Esophagus (tissue), 2 donors: Measurements from ENCODE around the gene CAMK1D. TPM values are rescaled to one million over a fixed set of nuclear protein-coding genes. Genes with fewer than 3 reads are reported as not detected.

Experiments used
- H3K27ac ChIP-seq, 2 donors: one replicate each; pipeline ENCODE4 v1.5.1; 2013; ENCODE audit warnings: low read depth in 2 of 2, mild to moderate bottlenecking in 2 of 2, inconsistent platforms in 1 of 2, low read length in 1 of 2, moderate library complexity in 1 of 2
- H3K27me3 ChIP-seq, 2 donors: one replicate each; pipeline ENCODE4 v1.6.1; 2013; ENCODE audit warnings: low read length in 2 of 2, control low read depth in 1 of 2, mild to moderate bottlenecking in 1 of 2; ENCODE audit not compliant: insufficient read depth in 2 of 2, control insufficient read depth in 1 of 2
- H3K36me3 ChIP-seq, 2 donors: one replicate each; pipeline ENCODE4 v1.6.1; 2013; ENCODE audit warnings: low read length in 1 of 2; ENCODE audit not compliant: control insufficient read depth in 2 of 2, insufficient read depth in 2 of 2
- H3K4me1 ChIP-seq, 2 donors: one replicate each; pipeline ENCODE4 v1.6.1; 2013; ENCODE audit warnings: low read length in 1 of 2; ENCODE audit not compliant: control insufficient read depth in 2 of 2, insufficient read depth in 2 of 2
- H3K4me3 ChIP-seq, 2 donors: one replicate each; pipeline ENCODE4 v1.5.1; 2013; ENCODE audit warnings: low read length in 2 of 2, mild to moderate bottlenecking in 2 of 2, low read depth in 1 of 2, moderate library complexity in 1 of 2
- H3K9me3 ChIP-seq, 2 donors: one replicate each; pipeline ENCODE4 v1.6.1; 2013; ENCODE audit warnings: mild to moderate bottlenecking in 2 of 2, low read depth in 1 of 2, low read length in 1 of 2, moderate library complexity in 1 of 2; ENCODE audit not compliant: control insufficient read depth in 2 of 2, insufficient read depth in 1 of 2
- WGBS, 2 donors: extraction: QIAGEN DNeasy Blood & Tissue Kit; methylation state at CpG; one replicate each; pipeline ENCODE4 v1.1.7; 2013; 5-methylcytosine and 5-hydroxymethylcytosine counted together
- polyA plus RNA-seq, 2 donors: library from polyadenylated mRNA; stranded (reverse); fragments of 200-250 nt; gene quantifications; one replicate each; pipeline ENCODE4 v1.2.3, GENCODE V29; 2013
- donor health status: healthy with polysubstance abuse.
- donor health status: Bipolar disorder and iron deficiency.

Gene CAMK1D
- polyA plus RNA-seq, 2 donors = 5.4 to 5.6 TPM

DNA sequence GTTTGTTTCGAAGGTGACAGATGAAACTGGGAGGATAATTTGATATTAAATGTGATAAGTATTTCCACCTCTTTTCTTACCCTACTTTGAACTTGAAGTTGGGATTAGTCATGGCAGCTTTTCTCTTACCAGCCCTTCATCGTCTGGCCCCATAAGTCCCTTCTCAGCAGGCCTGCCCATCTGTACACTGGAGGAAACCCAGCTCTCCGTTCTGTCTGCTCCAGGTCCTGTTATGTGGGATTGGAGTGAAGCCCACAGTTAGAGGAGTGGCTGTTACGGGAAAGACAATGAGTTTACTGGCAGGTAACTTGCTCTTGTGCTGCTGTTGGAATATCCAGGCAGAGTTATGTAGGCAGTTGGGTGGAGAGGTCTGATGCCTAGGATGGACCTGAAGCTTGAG, 127.3 kb downstream of the CAMK1D start:
- Histone ChIP-seq H3K27ac (no peak overlapping the region), H3K27me3 (no peaks in the 10 kb centered on the region), H3K9me3 (no peaks in the 10 kb centered on the region), H3K4me1 (no peaks in the 10 kb centered on the region), H3K36me3 (no peaks in the 10 kb centered on the region), H3K4me3 (no peak overlapping the region)
- 66 to 83% methylated on average over 4 of the region's 4 CpGs for WGBS, 2 donors

GRCh38 chr10:12479437-12479844, 130.1 kb downstream of the CAMK1D start:
- no peak overlapping the region for H3K4me3 ChIP-seq
- no peaks in the 10 kb centered on the region for H3K27me3 ChIP-seq
- no peaks in the 10 kb centered on the region for H3K4me1 ChIP-seq
- no peak overlapping the region for H3K27ac ChIP-seq
- H3K36me3 ChIP-seq = no peaks in the 10 kb centered on the region
- 94% methylated on average over 12 of the region's 12 CpGs for WGBS, 2 donors
- no peaks in the 10 kb centered on the region for H3K9me3 ChIP-seq

DNA sequence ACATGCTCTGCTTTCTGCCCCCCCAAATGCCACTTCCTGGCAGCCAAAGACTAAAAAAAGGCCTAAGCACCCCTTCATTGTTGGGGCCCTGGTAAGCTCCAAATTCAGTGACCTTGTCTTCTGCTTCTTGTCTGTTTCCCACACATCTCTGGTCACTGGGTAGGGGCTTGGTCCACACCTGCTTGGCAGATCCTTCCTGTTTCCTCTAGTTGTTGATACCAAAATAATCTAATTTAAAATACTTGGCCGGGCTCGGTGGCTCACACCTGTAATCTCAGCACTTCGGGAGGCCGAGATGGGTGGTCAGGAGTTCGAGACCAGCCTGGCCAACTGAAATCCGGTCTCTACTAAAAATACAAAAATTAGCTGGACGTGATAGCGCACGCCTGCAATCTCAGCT, 130.6 kb downstream of the CAMK1D start:
- no peak overlapping the region for H3K4me3 ChIP-seq
- H3K27me3 ChIP-seq = no peaks in the 10 kb centered on the region
- peaks cover 0 to 1% of the 10 kb centered on the region in 2 donors for H3K36me3 ChIP-seq
- 82 to 84% methylated on average over 9 of the region's 9 CpGs for WGBS, 2 donors
- no peaks in the 10 kb centered on the region for H3K4me1 ChIP-seq
- no peaks in the 10 kb centered on the region for H3K9me3 ChIP-seq
- H3K27ac ChIP-seq = no peak overlapping the region

- Histone ChIP-seq H3K27ac (no peak overlapping the region), H3K4me1 (peaks cover 0 to 3% of the 10 kb centered on the region in 2 donors), H3K4me3 (no peak overlapping the region), H3K27me3 (no peaks in the 10 kb centered on the region), H3K9me3 (no peaks in the 10 kb centered on the region), H3K36me3 (peaks cover 0 to 4% of the 10 kb centered on the region in 2 donors)
- WGBS, 2 donors = 82 to 92% methylated on average over 4 of the region's 4 CpGs
Observed at GRCh38 chr10:12480440-12480839, 131.1 kb downstream of the CAMK1D start.

GRCh38 chr10:12481924-12482323, 132.6 kb downstream of the CAMK1D start:
- Histone ChIP-seq H3K9me3 (no peaks in the 10 kb centered on the region), H3K36me3 (peaks cover 0 to 4% of the 10 kb centered on the region in 2 donors), H3K27ac (no peak overlapping the region), H3K4me1 (peaks cover 0 to 3% of the 10 kb centered on the region in 2 donors), H3K27me3 (no peaks in the 10 kb centered on the region), H3K4me3 (no peak overlapping the region)
- WGBS, 2 donors = 71% methylated on average over 4 of the region's 4 CpGs

DNA sequence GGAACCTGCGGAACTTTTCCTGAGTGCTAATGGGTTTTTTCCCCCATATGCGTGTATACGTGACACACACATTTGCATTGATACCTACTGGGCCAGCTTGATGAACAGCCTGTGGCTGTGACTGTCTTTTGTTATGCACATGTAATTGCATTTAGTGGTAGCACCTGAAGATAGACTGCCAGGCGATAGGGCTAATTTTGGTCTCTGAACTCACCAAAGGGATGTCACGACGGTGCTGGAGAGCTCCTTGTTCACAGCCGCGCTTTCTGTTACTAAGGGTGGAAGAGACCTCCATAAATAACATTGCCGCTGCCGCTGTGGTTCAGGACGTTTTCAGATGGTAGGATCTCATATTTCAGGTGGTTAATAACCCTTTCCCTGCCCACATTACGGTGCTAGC, 133.2 kb downstream of the CAMK1D start:
- H3K9me3 ChIP-seq = no peaks in the 10 kb centered on the region
- H3K36me3 ChIP-seq = peaks cover 0 to 4% of the 10 kb centered on the region in 2 donors
- H3K27me3 ChIP-seq = no peaks in the 10 kb centered on the region
- peaks cover 0 to 3% of the 10 kb centered on the region in 2 donors for H3K4me1 ChIP-seq
- no peak overlapping the region for H3K4me3 ChIP-seq
- no peak overlapping the region for H3K27ac ChIP-seq
- 82 to 85% methylated on average over 12 of the region's 12 CpGs for WGBS, 2 donors

GRCh38 chr10:12484002-12484918, 134.9 kb downstream of the CAMK1D start:
- Histone ChIP-seq H3K9me3 (no peaks in the 10 kb centered on the region), H3K36me3 (peaks cover 0 to 4% of the 10 kb centered on the region in 2 donors), H3K27ac (peak overlapping the region in 1 of 2 donors; percentile 46), H3K27me3 (no peaks in the 10 kb centered on the region), H3K4me3 (no peak overlapping the region), H3K4me1 (peaks cover 0 to 3% of the 10 kb centered on the region in 2 donors)
- 83 to 86% methylated on average over 24 of the region's 24 CpGs for WGBS, 2 donors

DNA sequence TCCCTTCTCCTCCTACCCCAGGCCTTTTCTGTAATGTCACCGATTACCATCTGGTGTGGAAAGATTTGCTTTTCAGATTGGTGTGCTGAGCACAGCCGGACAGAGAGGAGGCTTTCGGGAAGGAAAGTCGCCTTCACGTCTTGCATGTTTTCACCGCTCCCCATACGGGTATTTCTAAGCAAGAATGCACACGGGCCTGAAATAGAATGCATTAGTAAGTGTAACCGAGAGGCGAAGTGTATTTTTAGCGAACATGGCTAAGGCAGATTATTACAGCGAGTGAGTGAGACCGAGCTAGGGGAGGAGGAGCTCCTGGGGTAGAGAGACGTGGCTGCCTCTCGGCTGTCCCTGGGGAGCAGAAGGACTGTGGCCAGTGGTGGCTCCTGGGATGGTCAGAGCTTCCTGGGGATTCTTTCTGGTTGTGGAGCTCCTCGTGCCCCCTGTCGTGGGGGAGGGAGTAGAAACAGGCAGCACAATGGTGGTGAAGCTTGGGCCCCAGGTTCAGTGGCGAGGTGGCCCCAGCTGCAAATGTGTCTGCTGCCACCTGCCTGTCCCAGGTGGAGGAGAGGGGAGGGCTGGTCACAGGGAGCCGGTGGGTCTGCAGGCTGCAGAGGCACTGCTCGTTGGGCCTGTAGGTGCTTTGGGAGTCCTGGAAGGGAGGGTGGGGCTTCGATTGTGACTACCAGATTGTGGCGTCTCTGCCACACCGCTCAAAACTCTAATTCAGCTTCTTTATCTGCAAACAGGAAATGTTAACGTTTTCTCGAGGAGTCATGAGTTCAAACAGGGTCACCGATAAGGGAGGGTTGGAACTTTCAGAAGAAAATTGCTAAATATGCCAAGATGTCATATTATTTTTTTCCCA, 135.8 kb downstream of the CAMK1D start:
- Histone ChIP-seq H3K4me1 (peaks cover 0 to 3% of the 10 kb centered on the region in 2 donors), H3K27me3 (no peaks in the 10 kb centered on the region), H3K27ac (peak overlapping the region in 1 of 2 donors; percentile 46), H3K4me3 (no peak overlapping the region), H3K9me3 (no peaks in the 10 kb centered on the region), H3K36me3 (peaks cover 0 to 4% of the 10 kb centered on the region in 2 donors)
- WGBS, 2 donors = 68 to 77% methylated on average over 26 of the region's 26 CpGs

- Histone ChIP-seq H3K27ac (no peak overlapping the region), H3K4me1 (peaks cover 0 to 3% of the 10 kb centered on the region in 2 donors), H3K36me3 (peaks cover 0 to 4% of the 10 kb centered on the region in 2 donors), H3K27me3 (no peaks in the 10 kb centered on the region), H3K9me3 (no peaks in the 10 kb centered on the region), H3K4me3 (no peak overlapping the region)
- WGBS, 2 donors = 71 to 94% methylated on average over 2 of the region's 2 CpGs
Observed at GRCh38 chr10:12487366-12487765, 138.0 kb downstream of the CAMK1D start.
